Measurements from ENCODE around the gene CT83.

CT83 gene

GRCh38 chrX:116462822-116463221 lies at the start of gene CT83:
Gene CT83, minus strand, starts transcription at chrX:116462976. Its CDS starts 120 bp downstream, at chrX:116462856.
- DNase-seq: no peak

GRCh38 chrX:116499780-116500179 lies 37.0 kb upstream of the CT83 start:
- no peak for DNase-seq

- no peak for DNase-seq
Observed at GRCh38 chrX:116493271-116493670, 30.5 kb upstream of the CT83 start.

GRCh38 chrX:116490104-116490503 lies 27.3 kb upstream of the CT83 start:
- DNase-seq: no peak

- no peak for DNase-seq
Observed at GRCh38 chrX:116480059-116480458, 17.3 kb upstream of the CT83 start.

GRCh38 chrX:116449156-116449555 lies 13.6 kb downstream of the CT83 start:
- DNase-seq: no peak

- DNase-seq: peak; percentile 88
Observed at GRCh38 chrX:116436358-116436816, 26.4 kb downstream of the CT83 start, which contains the start of gene SLC6A14. Gene SLC6A14, plus strand, starts transcription at chrX:116436606. Its CDS starts 104 bp downstream, at chrX:116436710.

GRCh38 chrX:116435597-116435996 lies 27.2 kb downstream of the CT83 start:
- no peak for DNase-seq

- no peak for DNase-seq
Observed at GRCh38 chrX:116427978-116428377, 34.8 kb downstream of the CT83 start.

GRCh38 chrX:116417968-116418367 lies 44.8 kb downstream of the CT83 start:
- DNase-seq: no peak

GRCh38 chrX:116417214-116417613 lies 45.6 kb downstream of the CT83 start:
- no peak for DNase-seq

- no peak for DNase-seq
Observed at GRCh38 chrX:116413273-116413672, 49.5 kb downstream of the CT83 start.

Data from NCI-H146 (cell line).